HG03175 (cell line): ENCODE results near the gene RESF1.
A peak's percentile ranks its signal among the peaks of the same experiment; 100 is the strongest.

Experiments used
- ATAC-seq: cut with Tn5 transposase; IDR thresholded peaks from one replicate; pipeline ENCODE4 v1.9.1; 2021; ENCODE audit warnings: mild to moderate bottlenecking, moderate library complexity; ENCODE audit not compliant: unreplicated experiment

Gene RESF1

DNA sequence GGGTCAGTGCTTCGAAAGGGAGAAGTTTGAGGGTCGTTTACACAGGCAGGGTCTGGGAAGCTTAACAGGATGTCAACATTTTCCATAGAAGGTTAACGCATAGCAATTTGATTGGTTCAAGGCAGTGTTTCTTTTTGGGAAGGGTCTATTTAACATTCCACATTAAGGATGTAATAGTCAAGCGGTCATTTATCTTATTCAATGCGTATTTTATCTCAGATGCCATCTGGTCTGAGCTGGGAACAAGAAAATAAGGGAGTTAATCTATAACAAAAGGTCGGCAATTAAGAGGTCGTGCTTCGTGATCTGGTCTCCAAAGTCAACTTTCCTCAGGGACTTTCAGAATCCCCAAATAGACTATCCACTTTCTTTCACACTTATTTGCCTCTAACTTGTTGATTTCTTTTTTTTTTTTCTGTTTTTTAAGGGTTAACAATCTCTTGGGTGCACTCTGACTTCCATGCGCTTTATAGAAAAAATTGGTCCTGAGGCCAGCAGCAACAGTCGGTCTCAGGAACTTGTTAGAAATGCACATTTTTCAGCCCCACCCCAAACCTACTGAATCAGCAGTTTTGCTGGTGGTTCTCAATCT is 550 bp upstream of the RESF1 start:
- no peak for ATAC-seq

- ATAC-seq, result peak; percentile 46
Observed at GRCh38 chr12:31959701-31960391, 631 bp downstream of the RESF1 start.

DNA sequence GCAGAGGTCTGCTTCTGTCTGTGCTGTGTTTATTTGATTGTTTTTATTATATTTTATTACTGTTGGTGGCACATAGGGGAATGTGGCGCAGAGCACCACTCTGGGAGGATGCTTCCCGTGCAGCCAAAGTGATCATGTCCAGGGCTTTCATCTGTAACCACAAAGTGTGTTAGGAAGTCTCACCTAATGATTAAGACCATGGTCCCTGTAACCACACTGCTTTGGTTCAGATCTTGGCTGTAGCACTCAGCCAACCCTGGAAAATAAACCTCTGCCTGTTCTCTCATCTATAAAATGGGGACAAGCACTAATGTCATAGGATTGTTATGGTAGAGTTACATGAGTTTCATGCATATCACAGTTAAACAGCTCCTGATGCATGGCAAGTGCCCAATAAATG is 1.9 kb downstream of the RESF1 start:
- ATAC-seq, result no peak

- ATAC-seq, result no peak
Observed at GRCh38 chr12:31962076-31962475, 2.9 kb downstream of the RESF1 start.

DNA sequence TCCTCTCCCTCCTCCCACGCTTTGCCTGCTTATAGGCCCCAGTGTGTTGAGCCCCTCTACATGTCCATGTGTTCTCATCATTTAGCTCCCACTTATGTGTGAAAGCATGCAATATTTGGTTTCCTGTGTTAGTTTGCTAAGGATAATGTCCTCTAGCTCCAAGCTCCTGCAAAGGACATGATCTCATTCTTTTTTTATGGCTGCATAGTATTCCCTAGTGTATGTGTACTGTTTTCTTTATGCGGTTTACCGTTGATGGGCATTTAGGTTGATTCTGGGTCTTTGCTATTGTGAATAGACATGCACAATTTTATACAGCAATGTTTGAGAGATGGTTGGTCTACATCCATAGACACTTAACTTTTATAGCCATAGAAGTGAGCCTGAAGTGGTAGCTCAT is 5.1 kb downstream of the RESF1 start:
- no peak for ATAC-seq

GRCh38 chr12:31965090-31965489 is 5.9 kb downstream of the RESF1 start:
- ATAC-seq, result no peak

DNA sequence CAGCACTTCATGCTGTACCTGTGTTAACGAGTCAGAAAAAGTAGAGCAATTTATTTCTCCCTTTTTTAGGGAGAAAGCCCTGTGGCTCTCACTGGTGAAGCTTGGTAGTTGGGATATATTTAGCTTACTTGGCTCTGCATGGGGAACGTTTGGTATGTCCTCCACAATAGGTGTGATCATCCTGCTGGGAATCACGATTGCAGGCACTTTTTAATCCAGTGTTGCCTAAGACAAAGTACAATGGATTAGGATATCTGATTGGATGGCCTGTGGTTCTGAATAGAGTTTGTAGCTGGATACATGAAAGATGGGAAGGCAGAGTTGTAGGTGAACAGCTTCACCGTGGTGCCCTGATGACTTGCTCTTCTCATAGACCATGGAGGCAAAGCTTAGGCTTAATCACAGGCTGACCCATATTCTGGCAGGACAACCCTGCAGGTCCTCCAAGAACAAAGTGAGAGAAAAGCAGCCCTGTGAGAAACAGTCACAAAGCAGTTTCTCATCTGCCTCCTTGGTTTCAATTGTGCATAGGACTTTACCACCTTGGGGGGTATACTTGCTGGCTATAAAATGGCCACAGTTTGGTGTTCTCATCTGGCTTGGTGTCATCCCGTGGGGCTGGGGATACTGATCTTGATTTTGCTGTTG is 7.5 kb downstream of the RESF1 start:
- ATAC-seq, result no peak

DNA sequence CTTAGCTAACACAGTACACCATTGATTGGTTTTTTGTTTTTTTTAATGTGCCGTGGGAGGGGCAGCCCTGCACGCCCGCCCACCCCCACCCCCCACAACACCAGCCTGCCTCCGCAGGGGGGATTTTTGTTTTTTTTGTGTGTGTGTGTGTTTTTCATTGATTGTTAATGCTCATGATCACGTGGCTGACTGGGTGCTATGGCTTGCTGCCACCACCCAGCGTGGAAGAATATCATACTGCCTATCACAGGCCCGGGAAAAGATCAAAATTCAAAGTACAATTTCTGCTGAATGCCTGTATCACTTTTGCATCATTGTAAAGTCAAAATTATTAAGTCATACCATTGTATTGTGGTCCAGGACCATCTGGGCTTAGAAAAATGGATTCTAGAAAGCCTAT is 8.3 kb downstream of the RESF1 start:
- no peak for ATAC-seq

- no peak for ATAC-seq
Observed at GRCh38 chr12:31970199-31970598, 11.0 kb downstream of the RESF1 start.

DNA sequence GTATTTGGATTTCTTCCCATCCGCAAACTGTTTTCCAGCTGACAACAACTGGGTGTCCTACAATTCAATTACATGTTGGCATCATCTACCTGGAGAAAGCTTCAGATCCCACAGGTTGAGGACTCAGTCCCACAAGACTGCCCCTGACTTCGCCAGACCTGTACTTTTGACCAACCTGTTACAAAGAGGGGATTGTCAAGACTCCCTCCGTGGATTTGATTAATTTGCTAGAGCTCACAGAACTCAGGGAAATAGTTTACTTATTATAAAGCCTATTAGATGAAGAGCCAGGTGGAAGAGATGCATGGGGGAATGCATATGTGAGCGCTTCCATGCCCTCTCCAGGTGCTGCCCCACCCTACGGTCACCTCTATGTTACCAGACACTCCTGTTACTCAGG is 14.6 kb downstream of the RESF1 start:
- no peak for ATAC-seq

GRCh38 chr12:31974673-31975072 is 15.5 kb downstream of the RESF1 start:
- no peak for ATAC-seq

- no peak for ATAC-seq
Observed at GRCh38 chr12:31984806-31985591, 25.8 kb downstream of the RESF1 start.

GRCh38 chr12:31985832-31986231 is 26.6 kb downstream of the RESF1 start:
- ATAC-seq, result no peak

GRCh38 chr12:31989571-31990362 is 30.6 kb downstream of the RESF1 start:
- no peak for ATAC-seq

DNA sequence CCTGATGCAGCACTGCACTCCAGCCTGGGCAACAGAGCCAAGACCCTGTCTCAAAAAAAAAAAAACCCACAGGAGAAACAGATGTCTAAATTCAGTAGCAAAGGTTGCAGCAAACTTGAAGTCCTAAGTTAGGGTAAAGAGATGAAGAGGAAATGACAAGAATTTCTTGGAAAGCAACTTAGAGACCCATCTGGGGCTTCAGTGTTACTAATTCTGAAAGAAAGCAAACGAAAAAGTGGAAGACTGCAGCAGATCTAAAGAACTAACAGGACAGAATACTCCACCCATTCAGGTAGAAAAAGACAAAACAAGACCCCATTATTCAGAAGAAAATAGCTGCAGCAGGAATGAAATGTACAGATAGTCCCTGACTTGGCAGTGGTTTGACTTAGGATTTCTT is 31.9 kb downstream of the RESF1 start:
- ATAC-seq, result no peak

DNA sequence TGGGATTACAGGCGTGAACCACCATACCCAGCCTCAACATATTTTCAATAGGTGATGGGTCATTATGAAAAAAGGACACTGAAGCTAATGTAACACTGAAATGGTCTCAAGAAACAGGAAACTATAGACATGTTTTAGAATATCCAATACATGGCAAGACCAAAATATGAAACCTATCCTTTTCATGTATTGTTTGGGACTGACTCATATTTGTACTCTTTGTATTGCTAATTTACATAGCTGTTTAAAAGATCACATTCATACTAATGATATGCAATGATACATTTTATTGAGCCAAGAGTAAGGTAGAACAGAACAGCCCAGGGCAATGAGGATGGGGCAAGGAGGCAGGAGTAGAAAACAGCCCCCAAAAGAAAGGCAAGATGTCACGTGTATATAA is 32.6 kb downstream of the RESF1 start:
- no peak for ATAC-seq

- no peak for ATAC-seq
Observed at GRCh38 chr12:31999692-32000091, 40.5 kb downstream of the RESF1 start.

DNA sequence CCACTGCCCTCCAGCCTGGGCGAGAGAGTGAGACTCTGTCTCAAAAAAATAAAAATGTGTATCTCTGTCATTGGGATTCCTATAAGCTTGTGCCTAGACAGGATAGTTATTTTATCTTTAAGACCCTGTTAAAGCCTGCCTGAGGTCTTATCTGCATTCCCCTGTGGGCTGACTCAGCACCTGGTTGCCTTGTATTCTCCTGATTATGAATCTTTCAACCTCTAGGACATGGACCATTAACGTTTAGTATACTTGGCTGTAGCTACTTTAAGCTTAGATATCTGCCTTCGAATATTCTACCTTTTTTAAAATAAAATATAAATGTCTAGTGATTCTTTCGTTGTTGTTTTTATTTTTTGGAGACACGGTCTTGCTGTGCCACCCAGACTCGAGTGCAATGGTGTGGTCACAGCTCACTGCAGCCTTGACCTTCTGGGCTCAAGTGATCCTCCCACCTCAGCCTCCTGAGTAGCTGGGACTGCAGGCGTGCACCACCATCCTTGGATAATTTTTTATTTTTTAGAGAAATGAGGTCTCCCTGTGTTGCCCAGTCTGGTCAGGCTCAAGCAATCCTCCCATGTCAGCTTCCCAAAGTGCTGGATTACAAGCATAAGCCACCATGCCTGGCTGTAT is 41.3 kb downstream of the RESF1 start:
- ATAC-seq, result no peak

GRCh38 chr12:32002848-32003493 is 43.8 kb downstream of the RESF1 start:
- ATAC-seq, result no peak

- ATAC-seq, result no peak
Observed at GRCh38 chr12:32003654-32004053, 44.4 kb downstream of the RESF1 start.
